GM20431 (cell line): Measurements from ENCODE around the gene MAP1LC3A.

Experiments
- in situ Hi-C: fragments of 300-500 bp; cut with MseI, MboI; formaldehyde crosslinking; loops from one replicate; pipeline ENCODE4 v1.15.0; 2020; ENCODE audit warnings: low sequenced_read_pairs; ENCODE audit not compliant: unreplicated experiment

MAP1LC3A gene

GRCh38 chr20:34595377-34596184 lies 37.1 kb downstream of the MAP1LC3A start:
- in situ Hi-C loops: no loop called here

- in situ Hi-C loops: no loop called here
Measured at GRCh38 chr20:34600892-34601653, 42.6 kb downstream of the MAP1LC3A start.

- in situ Hi-C loops: no loop called here
Measured at GRCh38 chr20:34604980-34605788, 46.7 kb downstream of the MAP1LC3A start.

- in situ Hi-C loops: no loop called here
Measured at GRCh38 chr20:34607066-34607465, 48.5 kb downstream of the MAP1LC3A start.
